HG03064 (cell line): ENCODE measurements around the gene FSD2.
"Not testable (repeated sequence)": the region's sequence is repeated elsewhere in the genome, so short reads cannot be mapped to it uniquely, and the experiment has no call there.

Experiments
- ATAC-seq: cut with Tn5 transposase; IDR thresholded peaks from one replicate; pipeline ENCODE4 v1.9.1; 2021; ENCODE audit warnings: low read depth; ENCODE audit not compliant: unreplicated experiment

Gene FSD2

DNA sequence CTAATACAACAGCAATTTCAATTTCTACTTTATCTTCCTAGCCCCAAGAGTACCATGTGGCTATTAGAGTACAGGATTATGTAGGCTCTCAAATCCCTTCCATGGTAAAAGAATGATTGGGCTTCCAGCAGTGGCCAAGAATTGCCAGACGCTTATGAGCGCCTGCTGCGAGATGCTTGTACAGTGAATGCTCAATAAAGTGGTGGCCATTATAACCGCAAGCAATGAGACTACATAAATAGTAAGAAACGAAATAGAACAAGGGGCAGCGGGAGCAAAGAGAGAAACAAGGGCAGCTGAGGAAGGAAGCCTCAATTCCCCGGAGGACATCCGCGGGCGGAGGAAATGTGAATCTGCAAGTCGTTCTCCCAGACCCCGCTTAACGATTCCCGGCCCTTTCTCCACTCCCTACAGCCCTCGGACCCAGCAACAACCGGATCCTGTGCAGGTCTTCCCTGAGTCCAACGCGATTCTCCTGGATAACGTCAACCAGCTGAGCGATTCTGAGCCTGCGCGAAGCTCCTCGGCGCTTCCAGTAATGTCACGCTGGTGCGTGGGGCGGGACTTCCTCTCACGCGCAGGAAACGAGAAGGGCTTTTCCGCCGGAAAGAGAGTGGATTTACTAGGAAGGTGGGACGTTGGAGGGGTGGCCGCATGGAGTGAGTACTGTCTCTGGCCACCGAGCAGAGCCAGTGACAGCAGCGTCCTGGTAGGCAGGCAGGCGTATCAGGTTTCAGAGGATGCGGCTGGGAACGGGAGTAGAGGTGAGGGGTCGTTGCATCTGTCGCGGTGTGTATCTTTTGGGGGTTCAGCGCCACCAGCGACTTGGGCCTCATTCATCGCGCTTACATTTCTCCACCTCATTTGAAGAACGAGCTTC lies 55.7 kb downstream of the FSD2 start:
- peak; percentile 96 for ATAC-seq

DNA sequence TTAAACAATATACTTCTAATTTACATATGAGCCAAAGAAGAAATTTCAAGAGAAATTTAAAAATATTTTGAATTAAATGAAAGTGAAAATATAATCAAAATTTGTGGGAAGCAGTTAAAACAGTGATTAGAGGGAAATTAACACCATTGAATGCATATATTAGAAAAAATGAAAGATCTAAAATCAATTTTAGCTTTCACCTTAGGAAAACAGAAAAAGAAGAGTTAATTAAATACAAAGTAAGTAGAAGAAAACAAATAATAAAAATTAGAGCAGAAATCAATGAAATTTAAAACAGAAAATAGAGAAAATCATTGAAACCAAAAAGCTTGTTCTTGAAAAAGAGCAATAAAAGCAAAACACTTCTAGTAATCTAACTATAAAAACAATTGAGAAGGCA lies 57.6 kb downstream of the FSD2 start:
- ATAC-seq, result no peak

DNA sequence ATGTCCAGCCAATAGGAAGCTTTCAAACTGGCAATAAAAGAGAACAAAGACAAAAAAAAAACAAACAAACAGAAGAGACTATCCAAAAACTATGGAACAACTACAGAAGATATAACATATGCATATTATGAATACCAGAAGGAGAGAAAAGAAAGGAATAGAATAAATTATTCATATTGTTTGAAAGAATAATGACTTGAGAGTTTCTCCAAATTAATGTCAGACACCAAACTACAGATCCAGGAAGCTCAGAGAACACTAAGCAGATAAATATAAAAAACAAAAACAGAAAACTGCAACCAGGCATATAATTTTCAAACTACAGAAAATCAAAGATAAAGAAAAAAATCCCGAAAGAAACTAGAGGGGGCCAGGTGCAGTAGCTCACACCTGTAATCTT lies 62.1 kb downstream of the FSD2 start:
- no peak for ATAC-seq

DNA sequence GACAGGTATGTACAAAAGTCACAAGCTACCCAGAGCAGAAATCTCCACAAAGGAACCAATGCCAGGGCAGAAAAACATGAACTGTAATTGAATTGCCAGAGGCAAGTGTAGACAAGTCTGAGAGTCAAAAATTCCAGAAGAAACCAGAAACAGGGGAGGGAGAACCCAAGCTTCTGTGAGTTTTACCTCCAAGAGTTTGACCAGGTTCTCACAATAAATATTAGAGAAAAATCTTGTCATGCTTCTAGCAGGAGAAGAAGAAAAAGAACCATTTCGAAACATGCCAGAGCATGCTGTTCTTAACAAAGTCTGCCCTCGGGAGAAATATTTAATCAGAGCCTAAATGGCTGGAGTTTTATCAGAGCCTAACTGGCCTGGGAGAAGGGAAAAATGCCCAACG lies 63.7 kb downstream of the FSD2 start:
- no peak for ATAC-seq

DNA sequence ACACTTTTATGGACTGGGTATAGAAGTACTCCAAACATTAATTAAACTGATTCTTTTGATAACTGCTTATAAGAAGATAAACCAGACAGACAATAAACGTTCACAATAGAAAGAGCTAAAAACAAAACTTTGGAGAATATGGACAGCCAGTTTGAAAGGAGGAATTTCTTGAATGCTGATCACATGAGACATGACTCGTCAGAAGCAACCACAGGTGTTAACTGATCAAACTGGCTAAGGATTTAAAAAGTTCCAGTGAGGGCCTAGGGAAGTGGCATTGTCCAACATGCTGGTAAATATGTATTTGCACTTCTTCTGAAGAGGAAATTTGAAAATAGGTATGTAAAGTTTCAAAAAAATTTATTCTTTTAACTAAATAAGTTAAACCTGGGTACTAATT lies 66.8 kb downstream of the FSD2 start:
- ATAC-seq, result no peak

DNA sequence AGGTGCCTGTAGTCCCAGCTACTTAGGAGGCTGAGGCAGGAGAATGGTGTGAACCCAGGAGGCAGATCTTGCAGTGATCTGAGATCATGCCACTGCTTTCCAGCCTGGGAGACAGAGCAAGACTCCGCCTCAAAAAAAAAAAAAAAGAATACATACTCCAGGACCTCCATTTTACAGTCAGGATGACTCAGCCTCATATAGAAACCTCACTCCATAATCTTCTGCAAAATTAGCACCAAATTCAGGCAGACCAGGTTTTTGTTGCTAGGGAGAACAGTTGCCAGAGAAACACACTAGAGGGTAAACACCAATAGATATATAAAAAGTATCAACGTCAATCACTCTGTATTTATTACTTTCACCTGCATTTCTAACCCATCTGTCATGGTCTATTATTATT lies 67.9 kb downstream of the FSD2 start:
- ATAC-seq, result no peak

DNA sequence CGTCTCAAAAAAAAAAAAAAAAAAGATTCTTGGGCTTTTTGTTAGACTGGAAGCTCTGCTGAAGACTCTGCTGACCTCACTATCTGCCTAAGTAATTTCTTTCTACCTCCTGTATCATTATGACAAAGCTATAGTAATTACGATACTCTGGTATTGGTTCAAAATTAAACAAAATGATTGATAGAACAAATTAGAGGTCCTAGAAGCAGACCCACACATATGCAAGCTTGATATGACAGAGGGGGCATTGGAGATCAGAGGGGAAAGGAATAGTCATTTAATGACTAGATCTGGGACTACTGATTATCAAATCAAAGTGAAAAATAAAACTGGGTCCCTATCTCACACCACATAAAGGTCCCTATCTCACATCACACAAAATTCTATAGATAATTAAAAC lies 74.3 kb downstream of the FSD2 start:
- ATAC-seq, result no peak

DNA sequence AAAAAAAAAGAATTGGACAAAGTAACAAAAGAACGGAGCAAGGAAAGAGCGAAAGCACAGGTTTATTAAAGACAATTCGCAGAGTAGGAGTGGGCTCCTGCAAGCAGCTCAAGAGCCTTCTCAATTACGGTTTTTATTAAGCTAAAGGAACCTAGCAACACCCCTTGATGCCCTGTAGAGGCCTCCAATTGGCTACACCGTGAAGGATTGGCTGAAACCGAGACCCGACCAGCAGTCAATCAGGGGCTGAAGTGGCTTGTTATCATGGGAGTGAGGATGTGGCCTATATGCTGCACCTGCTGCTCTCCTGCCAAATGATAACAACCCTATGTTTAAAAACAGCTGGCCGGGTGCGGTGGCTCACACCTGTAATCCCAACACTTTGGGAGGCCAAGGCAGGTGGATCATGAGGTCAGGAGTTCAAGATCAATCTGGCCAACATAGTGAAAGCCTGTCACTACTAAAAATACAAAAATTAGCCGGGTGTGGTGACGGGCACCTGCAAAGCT lies 75.8 kb downstream of the FSD2 start:
- ATAC-seq, result no peak

DNA sequence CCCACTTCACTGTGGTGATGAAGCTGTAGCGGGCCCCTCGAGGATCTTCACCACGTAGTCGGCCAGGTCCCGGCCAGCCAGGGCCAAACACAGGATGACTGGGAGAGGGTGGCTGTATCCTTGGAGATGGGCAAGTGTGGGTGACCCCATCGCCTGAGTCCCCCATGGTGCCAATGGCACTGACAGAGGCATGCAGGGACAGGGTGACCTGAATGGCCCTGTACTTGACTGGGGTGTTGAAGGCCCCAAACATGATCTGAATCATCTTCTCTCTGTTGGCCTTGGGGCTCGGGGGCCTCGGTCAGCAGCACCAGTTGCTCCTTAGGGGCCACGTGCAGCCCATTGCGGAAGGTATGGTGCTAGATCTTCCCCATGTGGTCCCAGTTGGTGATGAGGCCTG lies 79.1 kb downstream of the FSD2 start:
- no peak for ATAC-seq

DNA sequence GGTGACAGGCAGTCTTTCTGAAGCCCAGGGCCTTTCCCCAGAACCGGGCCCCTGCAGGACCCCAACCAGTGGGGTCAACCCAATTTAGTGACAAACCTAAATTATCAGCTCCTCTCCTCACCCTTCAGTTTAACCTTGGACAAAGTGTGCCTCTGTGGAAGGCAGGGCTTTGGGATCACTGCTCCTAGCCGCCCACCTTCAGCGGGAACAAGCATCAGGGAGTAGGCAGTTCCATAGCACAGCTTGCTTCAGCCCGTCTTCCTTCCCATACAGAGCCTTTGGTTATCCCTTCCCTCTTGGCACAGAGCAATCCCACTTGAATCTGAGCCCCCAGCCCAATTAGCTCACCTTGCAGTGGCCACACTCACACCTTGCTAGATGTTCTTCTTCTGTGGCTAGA lies 90.9 kb downstream of the FSD2 start:
- ATAC-seq, result no peak

DNA sequence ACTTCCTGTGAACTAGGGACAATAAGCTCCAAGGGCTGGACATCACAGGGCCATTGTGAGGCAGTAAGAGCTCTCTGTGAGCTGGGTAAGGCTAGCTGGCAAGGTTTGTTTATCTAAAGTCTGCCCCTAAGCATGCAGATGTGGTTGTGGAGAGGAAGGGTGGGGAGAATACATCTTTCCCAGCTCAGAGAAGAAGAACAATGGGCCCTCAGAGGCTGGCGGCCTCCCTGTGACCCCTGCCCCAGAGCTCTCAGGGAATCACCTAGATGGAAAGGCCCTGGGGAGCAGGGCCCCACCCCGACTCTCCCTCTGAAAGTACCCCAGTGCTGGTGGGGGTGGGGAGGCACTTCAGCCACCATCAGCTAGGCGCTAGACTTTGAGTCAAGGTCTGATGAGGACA lies 91.9 kb downstream of the FSD2 start:
- ATAC-seq, result no peak

DNA sequence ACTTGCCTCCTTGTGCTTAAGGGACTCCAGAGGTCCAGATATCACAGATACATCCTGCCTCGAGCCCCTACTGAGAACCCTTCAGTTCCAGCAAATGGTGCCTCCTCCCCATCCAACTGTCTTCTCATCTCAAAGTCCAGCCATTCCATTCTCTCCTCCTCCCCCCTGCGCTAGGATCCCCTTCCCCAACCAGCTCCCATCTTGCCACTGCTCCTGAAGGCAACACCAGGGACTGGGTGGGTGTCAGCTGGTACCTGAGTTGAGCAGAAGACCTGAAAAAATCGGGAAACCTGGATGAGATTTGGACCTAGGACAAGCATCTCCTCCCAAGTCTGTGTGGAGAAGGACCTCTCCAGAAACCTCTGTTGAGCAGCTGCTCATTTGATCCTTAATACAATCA lies 93.8 kb downstream of the FSD2 start:
- no peak for ATAC-seq

DNA sequence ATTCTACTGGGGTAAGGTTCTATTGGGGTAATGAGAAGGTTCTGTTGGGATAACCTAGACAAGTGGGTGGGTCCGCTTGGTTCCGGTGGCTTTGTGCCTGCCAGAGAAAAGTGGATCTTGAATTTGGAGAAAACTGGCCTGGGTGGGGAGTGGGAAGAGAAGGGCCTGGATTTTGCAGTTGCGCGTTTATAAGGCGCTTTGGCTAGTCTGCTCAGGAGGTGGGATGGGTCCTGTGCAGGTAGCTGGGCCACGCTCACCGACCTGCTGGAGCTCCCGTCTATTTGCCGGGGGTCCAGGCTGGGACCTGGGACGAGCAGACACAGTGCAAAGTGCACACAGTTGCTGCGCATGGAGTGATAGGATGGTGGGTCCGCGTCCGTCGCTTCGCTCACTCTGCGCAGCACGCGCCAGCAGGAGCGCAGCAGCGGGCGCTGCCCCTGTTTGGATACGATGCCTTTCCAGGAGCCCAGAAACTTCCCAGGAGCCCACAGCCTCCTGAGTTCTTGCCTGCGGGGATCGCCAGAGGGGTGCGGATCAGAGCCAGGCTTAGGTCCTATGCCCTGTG lies 94.9 kb downstream of the FSD2 start:
- ATAC-seq, result no peak

DNA sequence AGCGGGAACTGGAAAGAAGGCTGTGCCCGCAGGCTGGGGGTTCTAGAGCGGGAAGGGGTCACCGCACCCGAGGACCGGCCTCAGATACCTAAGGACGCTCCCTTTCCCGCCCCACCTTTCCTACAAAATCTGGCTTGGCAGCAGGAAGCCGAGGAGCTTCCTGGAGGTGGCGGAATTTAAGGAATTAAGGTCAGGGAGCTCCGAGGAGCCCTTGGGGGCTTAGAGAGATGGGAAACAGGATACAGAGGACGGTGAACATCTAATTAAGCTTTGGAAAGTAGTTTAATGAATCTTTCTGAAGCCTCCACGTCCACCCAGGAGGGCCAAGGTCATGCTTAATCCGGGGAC lies 95.7 kb downstream of the FSD2 start:
- ATAC-seq, result no peak

DNA sequence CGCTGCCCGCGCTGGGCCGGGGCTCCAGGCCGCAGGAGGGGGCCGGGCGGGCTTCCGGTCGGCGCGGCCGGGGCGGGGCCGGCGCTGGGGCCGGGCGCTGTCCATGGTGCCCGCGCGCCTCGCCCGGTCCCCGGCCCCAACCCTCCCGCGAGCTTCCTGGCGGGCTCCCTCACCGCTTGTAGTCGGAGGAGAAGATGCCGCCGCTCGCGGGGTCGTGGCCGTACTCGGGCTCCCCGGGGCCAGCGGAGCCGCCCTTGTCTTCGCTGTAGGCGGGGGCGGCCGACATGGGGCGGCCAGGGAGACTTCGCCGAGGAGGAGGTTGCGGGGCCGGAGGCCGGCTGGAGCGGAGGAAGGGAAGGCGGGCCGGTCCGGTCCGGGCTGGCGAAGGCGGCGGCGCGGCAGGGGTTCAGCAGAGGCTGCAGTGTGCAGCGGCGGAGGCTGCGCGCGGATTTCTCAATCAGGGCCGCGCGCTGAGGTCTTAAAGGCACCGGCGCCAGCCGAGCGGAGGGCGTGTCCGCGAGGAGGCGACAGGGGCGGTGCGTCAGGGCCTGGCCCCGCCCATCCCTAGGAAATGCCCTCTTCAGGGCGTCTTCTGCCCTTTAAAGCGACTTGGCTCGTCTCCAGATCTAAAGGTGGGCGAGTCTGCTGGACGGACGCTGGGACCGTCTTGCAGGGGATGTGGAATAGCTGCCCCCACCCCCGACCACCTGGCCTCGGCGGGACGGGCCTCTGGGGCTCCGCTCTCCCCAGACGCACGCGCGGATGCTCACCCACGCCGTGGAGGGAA lies 96.3 kb downstream of the FSD2 start, which contains the start of gene AP3B2:
Gene AP3B2, minus strand, starts transcription at position 455 of the 787 bp plus-strand sequence. Its CDS starts 169 bp downstream, at position 286.
- peak; percentile 97 for ATAC-seq

DNA sequence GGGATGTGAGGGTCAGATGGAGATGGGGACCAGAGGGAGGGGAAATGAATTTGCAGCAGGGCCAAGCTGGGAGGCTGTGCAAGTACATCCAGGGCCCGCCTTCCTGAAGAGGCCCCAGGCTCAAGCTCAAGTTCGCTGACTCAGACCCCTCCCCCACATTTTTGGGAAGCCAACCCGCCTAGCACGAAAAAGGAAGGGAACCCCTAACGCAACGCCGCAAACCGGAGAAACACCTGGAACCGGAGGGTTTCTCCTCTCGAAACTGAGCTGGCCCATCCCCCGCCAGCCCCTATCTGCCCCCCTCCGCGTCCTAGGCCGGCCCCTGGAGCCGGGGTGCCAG lies 96.8 kb downstream of the FSD2 start:
- no peak for ATAC-seq

DNA sequence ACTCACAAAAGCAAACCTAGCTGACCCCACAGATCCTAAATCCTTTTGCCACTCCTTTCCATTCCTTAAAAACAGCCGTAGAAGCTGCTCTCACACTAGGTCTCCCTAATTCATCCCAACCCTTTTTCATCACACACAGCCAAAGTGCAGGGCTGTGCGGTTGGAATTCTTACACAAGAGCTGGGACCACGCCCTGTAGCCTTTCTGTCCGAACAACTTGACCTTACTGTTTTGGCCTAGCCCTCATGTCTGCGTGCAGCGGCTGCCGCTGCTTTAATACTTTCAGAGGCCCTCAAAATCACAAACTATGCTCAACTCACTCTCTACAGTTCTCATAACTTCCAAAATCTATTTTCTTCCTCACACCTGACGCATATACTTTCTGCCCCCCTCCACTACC lies 100.0 kb downstream of the FSD2 start:
- ATAC-seq, result not testable (repeated sequence)
